ENCODE data around the gene ACOX2.
"Not testable (repeated sequence)": the region's sequence is repeated elsewhere in the genome, so short reads cannot be mapped to it uniquely, and the experiment has no call there.

DNA sequence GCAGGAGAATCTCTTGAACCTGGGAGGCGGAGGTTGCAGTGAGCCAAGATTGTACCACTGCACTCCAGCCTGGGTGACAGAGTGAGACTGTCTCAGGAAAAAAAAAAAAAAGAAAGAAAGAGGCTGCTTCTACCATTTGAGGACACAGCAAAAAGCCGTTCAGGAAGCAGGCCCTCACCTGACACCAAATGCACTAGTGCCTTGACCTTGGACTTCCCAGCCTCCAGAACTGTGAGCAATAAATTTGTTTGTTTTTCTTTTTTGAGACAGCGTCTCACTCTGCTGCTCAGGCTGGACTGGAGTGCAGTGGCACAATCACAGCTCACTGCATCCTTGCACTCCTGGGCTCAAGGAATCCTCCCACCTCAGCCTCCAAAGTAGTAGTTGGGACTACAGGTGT, 9.6 kb downstream of the ACOX2 start:
- TF ChIP-seq, protein P1, sequence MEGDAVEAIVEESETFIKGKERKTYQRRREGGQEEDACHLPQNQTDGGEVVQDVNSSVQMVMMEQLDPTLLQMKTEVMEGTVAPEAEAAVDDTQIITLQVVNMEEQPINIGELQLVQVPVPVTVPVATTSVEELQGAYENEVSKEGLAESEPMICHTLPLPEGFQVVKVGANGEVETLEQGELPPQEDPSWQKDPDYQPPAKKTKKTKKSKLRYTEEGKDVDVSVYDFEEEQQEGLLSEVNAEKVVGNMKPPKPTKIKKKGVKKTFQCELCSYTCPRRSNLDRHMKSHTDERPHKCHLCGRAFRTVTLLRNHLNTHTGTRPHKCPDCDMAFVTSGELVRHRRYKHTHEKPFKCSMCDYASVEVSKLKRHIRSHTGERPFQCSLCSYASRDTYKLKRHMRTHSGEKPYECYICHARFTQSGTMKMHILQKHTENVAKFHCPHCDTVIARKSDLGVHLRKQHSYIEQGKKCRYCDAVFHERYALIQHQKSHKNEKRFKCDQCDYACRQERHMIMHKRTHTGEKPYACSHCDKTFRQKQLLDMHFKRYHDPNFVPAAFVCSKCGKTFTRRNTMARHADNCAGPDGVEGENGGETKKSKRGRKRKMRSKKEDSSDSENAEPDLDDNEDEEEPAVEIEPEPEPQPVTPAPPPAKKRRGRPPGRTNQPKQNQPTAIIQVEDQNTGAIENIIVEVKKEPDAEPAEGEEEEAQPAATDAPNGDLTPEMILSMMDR (IDR thresholded peaks at IDR 0.05), result not testable (repeated sequence)
- not testable (repeated sequence) for TF ChIP-seq POLR2A (IDR thresholded peaks at IDR 0.05)

Measured in body of pancreas (tissue), 4 donors.